HCT116 (cell line): Measurements from ENCODE around the gene CHDH. TPM values are rescaled to one million over a fixed set of nuclear protein-coding genes. Genes with fewer than 3 reads are reported as not detected.

Source experiments
- ATAC-seq: fragments of 200-7000 bp; cut with Tn5 transposase; 2 replicates; pipeline ENCODE4 v1.9.1; 2020; ENCODE audit warnings: mild to moderate bottlenecking, moderate library complexity
- BruUV-seq: library from RNA; stranded (reverse); fragments of 400-500 nt; replicated peaks from 2 replicates; lab custom pipeline; 2021; lab: Mats Ljungman, UMichigan
- CTCF ChIA-PET: fragments of 300-600 bp; sonication (Branson Sonifier 250); formaldehyde crosslinking; loops from one replicate; lab custom pipeline; 2021; ENCODE audit warnings: antibody characterized with exemption; lab: Charles Lee
- POLR2A ChIA-PET: fragments of 300-600, 350-600 bp; sonication (Branson Sonifier 250); formaldehyde crosslinking; loops from one replicate; lab custom pipeline; 2021; ENCODE audit warnings: antibody characterized with exemption; lab: Charles Lee
- RAD21 ChIA-PET, 2 experiments: fragments of 300-600 bp; sonication (Branson Sonifier 250); formaldehyde crosslinking; loops; one replicate each; lab custom pipeline; 2023; ENCODE audit warnings: low total read pairs in 2 of 2; ENCODE audit not compliant: uncharacterized antibody in 2 of 2, unreplicated experiment in 2 of 2, low non-redundant PET in 1 of 2; lab: Charles Lee
- DNase-seq: peaks from one replicate; pipeline ENCODE4 v3.0.0-alpha.2; 2010; ENCODE audit warnings: low read depth, low spot score
- H2AFZ ChIP-seq: fragments of 200-600 bp; shearing (Covaris generic), sonication (generic); 2 replicates; pipeline ENCODE4 v1.6.1; 2017; ENCODE audit warnings: low read depth, mixed run types, mixed read lengths, antibody characterized with exemption, low read length; ENCODE audit not compliant: poor library complexity, severe bottlenecking
- H3K27ac ChIP-seq: 2 replicates; pipeline ENCODE4 v1.5.1; 2012; ENCODE audit warnings: low read depth, low read length
- H3K27me3 ChIP-seq: fragments of 200-600 bp; sonication (generic); 2 replicates; pipeline ENCODE4 v1.6.1; 2016; ENCODE audit warnings: mixed run types, low read length, mixed read lengths; ENCODE audit not compliant: insufficient read depth
- H3K36me3 ChIP-seq, 2 experiments: fragments of 200-500 bp in 1 of 2; fragments of 200-600 bp in 1 of 2; sonication (Bioruptor generic) in 1 of 2; sonication (generic) in 1 of 2; 2 replicates each; pipeline versions ENCODE4 v1.5.1 to v1.6.1; 2014 to 2016; ENCODE audit warnings: low read length in 2 of 2, inconsistent platforms in 1 of 2, mixed read lengths in 1 of 2, mixed run types in 1 of 2; ENCODE audit not compliant: insufficient read depth in 2 of 2, control insufficient read depth in 1 of 2
- H3K4me1 ChIP-seq, 2 experiments: fragments of 200-600 bp in 1 of 2; sonication (generic) in 1 of 2; 2 replicates each; pipeline versions ENCODE4 v1.5.1 to v1.6.1; 2012 to 2017; ENCODE audit warnings: low read length in 2 of 2, inconsistent platforms in 1 of 2, mild to moderate bottlenecking in 1 of 2, mixed read lengths in 1 of 2, mixed run types in 1 of 2, moderate library complexity in 1 of 2; ENCODE audit not compliant: insufficient read depth in 2 of 2, control insufficient read depth in 1 of 2
- H3K4me2 ChIP-seq: fragments of 200-600 bp; sonication (generic); 2 replicates; pipeline ENCODE4 v1.6.1; 2017; ENCODE audit warnings: mixed run types, low read length, mixed read lengths
- H3K4me3 ChIP-seq, 2 experiments: fragments of 200-600 bp in 1 of 2; sonication (generic) in 1 of 2; replicated peaks in 1 of 2; 2 replicates each; pipeline ENCODE4 v1.5.1; 2011 to 2016; ENCODE audit warnings: low read length in 2 of 2, control low read depth in 1 of 2, low read depth in 1 of 2, mild to moderate bottlenecking in 1 of 2, mixed read lengths in 1 of 2, mixed run types in 1 of 2
- H3K79me2 ChIP-seq: fragments of 200-600 bp; sonication (generic); 2 replicates; pipeline ENCODE4 v1.6.1; 2017; ENCODE audit warnings: mild to moderate bottlenecking, mixed run types, low read length, moderate library complexity, mixed read lengths; ENCODE audit not compliant: insufficient read depth
- H3K9ac ChIP-seq: fragments of 200-600 bp; sonication (generic); 2 replicates; pipeline ENCODE4 v1.6.1; 2016; ENCODE audit warnings: low read length, mixed read lengths
- H3K9me2 ChIP-seq: fragments of 200-600 bp; sonication (generic), shearing (Covaris generic); 2 replicates; pipeline ENCODE4 v1.6.1; 2017; ENCODE audit warnings: mixed run types, mild to moderate bottlenecking, moderate library complexity; ENCODE audit not compliant: insufficient read depth
- H3K9me3 ChIP-seq, 2 experiments: fragments of 200-500 bp in 1 of 2; fragments of 200-600 bp in 1 of 2; sonication (Bioruptor generic) in 1 of 2; sonication (generic) in 1 of 2; 2 replicates each; pipeline ENCODE4 v1.6.1; 2014 to 2017; ENCODE audit warnings: low read length in 2 of 2, mixed read lengths in 2 of 2, inconsistent platforms in 1 of 2, low read depth in 1 of 2, mild to moderate bottlenecking in 1 of 2, mixed run types in 1 of 2, moderate library complexity in 1 of 2; ENCODE audit not compliant: control insufficient read depth in 1 of 2, insufficient read depth in 1 of 2
- H4K20me1 ChIP-seq: fragments of 200-600 bp; sonication (generic), shearing (Covaris generic); 2 replicates; pipeline ENCODE4 v1.6.1; 2017; ENCODE audit warnings: mixed run types, mild to moderate bottlenecking, moderate library complexity; ENCODE audit not compliant: insufficient read depth
- ATF3 ChIP-seq: IDR thresholded peaks from 2 replicates; pipeline ENCODE4 v1.6.1; 2012
- CBX3 ChIP-seq: IDR thresholded peaks from 2 replicates; pipeline ENCODE4 v1.6.1; 2012; ENCODE audit warnings: low read depth
- CEBPB ChIP-seq: IDR thresholded peaks from 2 replicates; pipeline ENCODE4 v1.6.1; 2012; ENCODE audit warnings: low read depth
- CTCF ChIP-seq, 3 experiments: fragments of 200-600 bp in 1 of 3; sonication (generic) in 1 of 3; IDR thresholded peaks in 2 of 3; conservative IDR thresholded peaks in 1 of 3; 2 replicates each; pipeline ENCODE4 v1.5.1; 2012 to 2017; ENCODE audit warnings: low read depth in 2 of 3, low read length in 2 of 3, antibody characterized with exemption in 1 of 3, borderline replicate concordance in 1 of 3, control low read depth in 1 of 3, mild to moderate bottlenecking in 1 of 3, mixed read lengths in 1 of 3, mixed run types in 1 of 3, moderate library complexity in 1 of 3; ENCODE audit not compliant: insufficient read depth in 1 of 3
- EGR1 ChIP-seq: IDR thresholded peaks from 2 replicates; pipeline ENCODE4 v1.6.1; 2012; ENCODE audit warnings: low read depth
- ELF1 ChIP-seq: IDR thresholded peaks from 2 replicates; pipeline ENCODE4 v1.6.1; 2012; ENCODE audit warnings: low read depth, borderline replicate concordance
- EZH2 ChIP-seq: fragments of 200-600 bp; sonication (generic); IDR thresholded peaks from 2 replicates; pipeline ENCODE4 v1.6.1; 2017; ENCODE audit warnings: antibody characterized with exemption, mixed run types
- EZH2phosphoT487 ChIP-seq: fragments of 200-600 bp; IDR thresholded peaks from 2 replicates; pipeline ENCODE4 v1.6.1; 2018; ENCODE audit warnings: antibody characterized with exemption, borderline replicate concordance
- JUND ChIP-seq: IDR thresholded peaks from 2 replicates; pipeline ENCODE4 v1.6.1; 2012
- MAX ChIP-seq: IDR thresholded peaks from 2 replicates; pipeline ENCODE4 v1.6.1; 2012
- POLR2A ChIP-seq: IDR thresholded peaks from 2 replicates; pipeline ENCODE4 v1.7.0; 2011; ENCODE audit warnings: borderline replicate concordance; ENCODE audit not compliant: insufficient read depth, insufficient read length; ENCODE audit errors: extremely low read depth
- RAD21 ChIP-seq: IDR thresholded peaks from 2 replicates; pipeline ENCODE4 v1.6.1; 2012; ENCODE audit warnings: low read depth, mild to moderate bottlenecking
- SIN3A ChIP-seq: IDR thresholded peaks from 2 replicates; pipeline ENCODE4 v1.6.1; 2012; ENCODE audit warnings: low read depth
- SRF ChIP-seq: IDR thresholded peaks from 2 replicates; pipeline ENCODE4 v1.6.1; 2012; ENCODE audit warnings: low read depth
- YY1 ChIP-seq: IDR thresholded peaks from 2 replicates; pipeline ENCODE4 v1.6.1; 2011; ENCODE audit warnings: low read length, low read depth, moderate library complexity, mild to moderate bottlenecking; ENCODE audit not compliant: insufficient replicate concordance; ENCODE audit errors: extremely low read depth
- ZBTB33 ChIP-seq: IDR thresholded peaks from 2 replicates; pipeline ENCODE4 v1.6.1; 2011; ENCODE audit warnings: mild to moderate bottlenecking, low read length, moderate library complexity; ENCODE audit not compliant: insufficient replicate concordance; ENCODE audit errors: extremely low read depth
- ZFX ChIP-seq: fragments of 450-650 bp; IDR thresholded peaks from 2 replicates; pipeline ENCODE4 v1.6.1; 2017
- ZNF274 ChIP-seq: fragments of 200-500 bp; sonication (Bioruptor generic); IDR thresholded peaks from 2 replicates; pipeline ENCODE4 v1.6.1; 2014; ENCODE audit warnings: mild to moderate bottlenecking, low read depth, low read length, inconsistent platforms
- intact Hi-C: fragments of 100-400 bp; cut with micrococcal nuclease; formaldehyde crosslinking; loops from 2 replicates; pipeline ENCODE4 v1.10.0; 2022
- total RNA-seq: library from RNA; stranded (reverse); gene quantifications from one replicate; pipeline ENCODE4 v1.2.1, GENCODE V29; 2021; ENCODE audit not compliant: unreplicated experiment

Gene CHDH
- total RNA-seq, 1 experiment from 2014 or later = 10.8 TPM

GRCh38 chr3:53768478-53769459 lies 77.5 kb downstream of the CHDH start:
- Histone ChIP-seq H3K27me3 (peaks cover 25% of the 10 kb centered on the region), H3K79me2 (no peaks in the 10 kb centered on the region), H3K4me1 (no peaks in the 10 kb centered on the region), H3K27ac (no peak overlapping the region), H3K4me2 (no peak overlapping the region), H3K9me3 (no peaks in the 10 kb centered on the region), H2AFZ (no peak overlapping the region), H3K36me3 (no peaks in the 10 kb centered on the region), H4K20me1 (no peaks in the 10 kb centered on the region), H3K9me2 (no peaks in the 10 kb centered on the region), H3K9ac (no peak overlapping the region), H3K4me3 (no peak overlapping the region)
- ChIA-PET RAD21 (no interaction called here), CTCF (no interaction called here), POLR2A (no interaction called here)
- no TSS peak for BruUV-seq
- TF ChIP-seq YY1 = no peak
- no peak for TF ChIP-seq EGR1
- TF ChIP-seq RAD21 = no peak
- no peak for TF ChIP-seq MAX
- TF ChIP-seq SIN3A = no peak
- no peak for TF ChIP-seq CEBPB
- TF ChIP-seq CTCF (IDR thresholded peaks at IDR 0.05 in 2 of 3, conservative IDR thresholded peaks at IDR 0.05 in 1 of 3; ENCODE audit: borderline replicate concordance in 1 of 3, insufficient read depth in 1 of 3, low read depth in 2 of 3, low read length in 2 of 3) = no peak
- TF ChIP-seq EZH2 = no peak
- no peak for TF ChIP-seq ZBTB33
- no peak for TF ChIP-seq EZH2phosphoT487
- TF ChIP-seq ZFX = no peak
- no peak for TF ChIP-seq SRF
- no peak for TF ChIP-seq ZNF274
- TF ChIP-seq ATF3 = no peak
- TF ChIP-seq ELF1 = no peak
- no peak for TF ChIP-seq CBX3
- no peak for TF ChIP-seq POLR2A
- no peak for TF ChIP-seq JUND
- intact Hi-C loops = no loop called here
- DNase-seq (no peak), ATAC-seq (no peak)
